ENCODE data around the gene PRR7. TPM values are rescaled to one million over a fixed set of nuclear protein-coding genes. Genes with fewer than 3 reads are reported as not detected.

PRR7 gene
- total RNA-seq, 1 donor from 2014 or later: 12.1 TPM

DNA sequence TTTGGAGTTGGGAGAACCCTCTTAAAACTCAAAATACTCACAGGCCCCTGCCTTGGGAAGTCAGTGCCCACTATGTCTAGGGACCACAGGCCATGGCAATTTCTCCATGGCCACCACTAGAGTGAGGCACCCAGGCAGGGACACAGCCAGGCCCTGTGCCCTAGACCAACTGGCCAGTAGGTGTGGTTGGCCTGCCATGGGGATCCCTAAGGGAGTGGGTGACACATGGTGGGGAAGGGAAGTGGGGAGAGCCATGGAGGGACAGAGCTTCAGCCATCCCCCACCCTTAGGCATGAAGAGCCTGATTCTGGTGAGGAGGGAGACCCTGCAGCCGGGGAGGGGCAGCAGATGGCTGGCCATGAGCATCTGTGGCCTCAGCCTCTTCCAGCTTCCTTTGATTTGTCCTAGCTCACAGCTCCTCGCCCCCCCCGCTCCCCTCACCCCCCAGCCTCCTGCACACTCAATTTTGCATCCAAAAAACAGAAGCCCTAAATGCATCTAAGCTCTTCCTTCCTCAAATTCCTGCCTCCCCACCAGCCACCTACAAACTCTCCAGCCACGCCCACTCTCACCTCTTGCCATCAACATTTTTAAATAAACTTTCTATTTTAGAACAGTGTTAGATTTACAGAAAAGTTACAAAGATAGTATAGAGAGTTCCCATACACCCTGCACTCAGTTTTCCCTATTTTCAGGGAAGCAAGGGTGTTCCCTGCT is 28.4 kb downstream of the PRR7 start:
- DNase-seq (ENCODE audit: low spot score): no peak
- Mint-ChIP-seq H3K4me1 (ENCODE audit: low read depth) (peaks cover 41% of the 10 kb centered on the region), H3K27me3 (ENCODE audit: low read depth) (peaks cover 7% of the 10 kb centered on the region), H3K27ac (no peak overlapping the region), H3K4me3 (ENCODE audit: low read depth) (peak overlapping the region; percentile 86), H3K9me3 (no peaks in the 10 kb centered on the region), H3K36me3 (ENCODE audit: low read depth) (no peaks in the 10 kb centered on the region)
- intact Hi-C loops (cut with micrococcal nuclease): no loop called here

DNA sequence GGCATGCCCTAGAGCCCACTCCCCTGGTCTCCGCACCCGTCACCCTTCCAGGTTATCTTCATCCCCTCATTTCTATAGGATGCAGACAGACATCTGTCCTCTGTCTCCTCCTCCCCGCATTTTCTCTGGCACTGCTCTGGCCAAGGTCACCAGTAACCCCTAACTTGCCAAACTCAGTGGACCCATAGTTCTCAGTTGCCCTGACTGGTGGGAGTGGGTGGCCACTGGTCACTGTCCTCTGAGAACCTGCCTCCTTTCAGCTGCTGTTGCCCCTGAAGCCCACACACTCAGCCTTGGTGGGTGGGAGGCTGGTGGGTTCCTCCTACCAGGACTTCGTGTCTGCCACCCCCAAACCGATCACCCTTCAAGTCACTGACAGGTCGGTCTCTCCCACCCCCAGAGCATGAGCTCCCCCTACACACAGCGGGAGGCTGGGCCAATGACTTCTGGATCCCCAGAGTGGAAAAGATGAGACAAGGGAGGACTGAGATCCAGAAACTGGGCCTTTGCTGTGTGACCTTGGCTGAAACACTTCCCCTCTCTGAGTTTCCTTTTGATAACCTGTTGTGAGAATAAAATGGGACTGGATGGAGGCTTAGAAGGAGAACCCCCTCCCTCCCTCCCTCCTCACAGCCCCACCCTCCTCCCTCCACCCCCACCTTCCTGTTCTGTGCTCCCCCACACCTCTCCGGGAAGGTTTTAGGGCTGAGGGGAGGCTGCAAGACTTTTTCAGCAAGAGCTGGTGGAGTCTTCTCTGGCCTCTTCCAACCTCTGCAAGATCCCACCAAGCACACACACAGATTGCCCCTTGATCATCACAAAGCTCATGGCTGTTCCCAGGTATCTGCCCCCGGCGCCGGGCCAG is 29.2 kb downstream of the PRR7 start:
- no peak for DNase-seq (ENCODE audit: low spot score)
- Mint-ChIP-seq H3K36me3 (ENCODE audit: low read depth) (no peaks in the 10 kb centered on the region), H3K27ac (peak overlapping the region; percentile 77), H3K4me1 (ENCODE audit: low read depth) (peaks cover 42% of the 10 kb centered on the region), H3K4me3 (ENCODE audit: low read depth) (peak overlapping the region; percentile 47), H3K9me3 (no peaks in the 10 kb centered on the region), H3K27me3 (ENCODE audit: low read depth) (peaks cover 7% of the 10 kb centered on the region)
- intact Hi-C loops (cut with micrococcal nuclease): no loop called here

DNA sequence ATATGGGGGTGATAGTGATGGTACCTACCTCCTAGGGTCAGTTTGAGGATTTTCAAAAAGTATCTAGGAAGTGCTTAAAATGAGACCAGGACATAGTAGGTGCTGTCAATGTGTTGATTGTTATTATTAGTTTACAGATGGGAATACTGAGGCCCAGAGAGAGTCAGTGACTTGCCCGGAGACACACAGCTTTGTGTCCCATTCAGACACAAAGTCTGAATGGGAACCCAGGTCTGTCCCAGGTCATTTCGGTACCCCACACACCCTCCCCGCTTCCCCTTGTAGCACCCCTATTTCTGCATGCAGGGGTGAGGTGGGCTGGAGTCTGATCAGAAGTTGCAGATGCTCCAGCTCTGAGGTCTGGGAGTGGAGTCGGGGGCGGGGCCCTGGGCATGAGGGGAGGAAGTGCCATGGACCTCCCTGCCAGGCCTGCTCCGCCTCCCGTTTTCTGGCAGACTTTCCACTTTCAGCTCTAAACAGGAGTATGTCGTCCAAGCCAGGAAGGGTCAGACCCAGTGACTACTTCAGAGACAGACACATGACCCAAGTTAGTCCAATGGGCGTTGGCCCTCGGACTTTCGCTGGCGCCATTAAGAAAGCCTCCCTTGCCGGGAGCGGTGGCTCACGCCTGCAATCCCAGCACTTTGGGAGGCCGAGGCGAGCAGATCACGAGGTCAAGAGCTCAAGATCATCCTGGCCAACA is 30.1 kb downstream of the PRR7 start:
- Mint-ChIP-seq H3K27me3 (ENCODE audit: low read depth) (peaks cover 7% of the 10 kb centered on the region), H3K4me1 (ENCODE audit: low read depth) (peaks cover 40% of the 10 kb centered on the region), H3K9me3 (no peaks in the 10 kb centered on the region), H3K36me3 (ENCODE audit: low read depth) (no peaks in the 10 kb centered on the region), H3K27ac (peak overlapping the region; percentile 77), H3K4me3 (ENCODE audit: low read depth) (peak overlapping the region; percentile 47)
- intact Hi-C loops (cut with micrococcal nuclease): no loop called here
- no peak for DNase-seq (ENCODE audit: low spot score)

DNA sequence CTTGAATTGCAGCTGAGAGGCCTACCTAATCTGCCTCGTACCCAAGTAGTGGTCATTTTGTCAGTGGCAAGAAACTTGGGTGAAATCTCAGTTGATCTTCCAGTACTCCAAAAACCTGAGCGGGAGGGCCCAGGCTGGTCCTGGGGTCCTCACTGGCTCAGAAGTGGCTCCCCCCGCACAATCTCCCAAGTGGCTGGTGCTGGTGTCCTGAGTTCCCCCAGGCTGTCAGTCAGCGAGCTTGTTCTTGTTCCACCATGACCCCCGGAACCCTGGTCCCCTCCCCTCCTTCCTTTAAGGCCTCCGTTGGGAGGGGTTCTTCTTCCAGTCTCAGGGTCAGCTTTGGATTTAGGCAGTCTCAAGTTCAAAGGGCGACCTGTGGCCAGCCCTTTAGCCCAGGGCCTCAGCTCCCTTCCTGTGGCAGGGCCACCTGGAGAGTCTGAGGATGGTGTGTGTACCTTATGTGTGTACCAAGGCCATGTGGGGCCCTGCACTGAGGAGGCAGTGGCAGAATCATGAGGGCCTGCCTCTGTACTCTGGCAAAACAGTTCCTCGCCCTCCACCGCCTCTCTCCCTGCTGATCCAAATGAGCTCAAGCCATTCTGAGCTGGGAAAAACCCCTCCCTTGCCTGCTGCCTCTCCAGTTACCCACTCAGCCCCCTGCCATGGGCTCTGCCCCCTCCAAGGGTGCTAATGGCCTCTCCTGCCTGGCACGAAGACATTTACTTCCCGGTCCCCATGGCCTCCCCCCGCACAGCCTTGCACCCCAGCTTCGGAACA is 31.3 kb downstream of the PRR7 start:
- H3K27ac Mint-ChIP-seq: no peak overlapping the region
- H3K36me3 Mint-ChIP-seq (ENCODE audit: low read depth): peaks cover under 1% of the 10 kb centered on the region
- no peak overlapping the region for H3K4me3 Mint-ChIP-seq (ENCODE audit: low read depth)
- H3K27me3 Mint-ChIP-seq (ENCODE audit: low read depth): peaks cover 7% of the 10 kb centered on the region
- DNase-seq (ENCODE audit: low spot score): no peak
- intact Hi-C loops (cut with micrococcal nuclease): no loop called here
- peaks cover 40% of the 10 kb centered on the region for H3K4me1 Mint-ChIP-seq (ENCODE audit: low read depth)
- no peaks in the 10 kb centered on the region for H3K9me3 Mint-ChIP-seq

DNA sequence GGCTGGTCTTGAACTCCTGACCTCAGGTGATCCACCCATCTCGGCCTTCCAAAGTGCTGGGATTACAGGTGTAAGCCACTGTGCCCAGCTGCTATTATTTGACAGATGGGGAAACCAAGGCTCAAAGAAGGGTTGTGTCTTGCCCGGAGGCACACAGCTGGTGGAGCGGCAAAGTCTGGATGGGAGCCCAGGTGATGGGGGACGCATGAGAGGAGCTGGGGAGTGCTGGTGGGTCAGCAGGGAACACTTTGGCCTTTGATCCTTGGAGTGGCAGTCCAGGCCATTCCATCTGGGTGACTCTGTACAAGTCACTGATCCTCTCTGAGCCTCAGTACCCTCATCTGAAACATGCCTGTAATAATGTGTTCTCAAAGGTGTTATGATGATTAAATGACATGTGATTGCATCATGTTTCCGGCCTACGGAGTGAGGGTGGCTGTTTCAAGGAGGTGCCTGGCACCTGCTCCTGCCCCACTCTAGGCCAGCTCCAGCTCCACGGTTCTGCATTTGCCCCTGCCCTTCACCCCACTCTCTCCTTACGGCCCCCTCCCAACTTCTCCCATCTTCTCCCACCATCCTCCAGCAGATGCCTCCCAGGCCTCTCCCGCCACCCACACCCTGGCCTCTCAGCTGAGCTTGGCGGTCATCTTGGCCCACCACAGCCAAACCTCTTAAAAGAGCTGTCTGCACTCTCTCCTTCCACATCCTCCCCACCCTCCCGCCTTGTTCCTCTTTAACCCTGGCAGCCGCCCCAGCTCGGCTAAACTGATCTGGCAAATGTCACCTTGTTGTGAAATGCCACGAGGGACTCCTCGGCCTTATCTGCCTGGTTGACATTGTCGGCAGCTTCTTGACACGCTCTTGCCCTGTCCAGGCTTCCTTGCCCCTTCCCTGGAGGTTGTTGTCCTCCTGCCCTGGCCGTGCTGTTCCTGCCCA is 32.4 kb downstream of the PRR7 start:
- H3K9me3 Mint-ChIP-seq: no peaks in the 10 kb centered on the region
- intact Hi-C loops (cut with micrococcal nuclease): no loop called here
- H3K27me3 Mint-ChIP-seq (ENCODE audit: low read depth): peaks cover 5% of the 10 kb centered on the region
- H3K36me3 Mint-ChIP-seq (ENCODE audit: low read depth): peaks cover 7% of the 10 kb centered on the region
- peak overlapping the region; percentile 89 for H3K27ac Mint-ChIP-seq
- no peak for DNase-seq (ENCODE audit: low spot score)
- H3K4me1 Mint-ChIP-seq (ENCODE audit: low read depth): peaks cover 40% of the 10 kb centered on the region
- no peak overlapping the region for H3K4me3 Mint-ChIP-seq (ENCODE audit: low read depth)

DNA sequence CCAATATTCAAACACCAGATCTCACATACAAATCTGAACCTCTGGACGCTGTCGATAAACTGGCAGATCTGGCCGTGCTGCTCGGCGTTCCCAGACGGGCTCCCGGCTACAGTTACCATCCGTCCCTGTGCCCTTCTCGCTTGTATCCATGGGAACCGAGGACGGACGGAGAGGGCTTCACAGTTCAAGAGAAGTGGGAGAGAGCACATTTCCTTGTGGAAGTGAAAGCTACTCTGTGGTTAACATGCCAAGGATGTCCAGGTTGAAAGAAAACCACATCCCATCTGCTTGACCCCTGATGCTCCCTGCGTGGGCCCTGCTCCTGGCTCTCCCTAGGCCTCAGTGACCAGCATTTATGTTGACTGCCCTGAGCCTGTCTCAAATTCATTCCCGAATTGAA is 33.2 kb downstream of the PRR7 start:
- peaks cover 37% of the 10 kb centered on the region for H3K4me1 Mint-ChIP-seq (ENCODE audit: low read depth)
- no peaks in the 10 kb centered on the region for H3K9me3 Mint-ChIP-seq
- peaks cover 2% of the 10 kb centered on the region for H3K27me3 Mint-ChIP-seq (ENCODE audit: low read depth)
- no peak overlapping the region for H3K4me3 Mint-ChIP-seq (ENCODE audit: low read depth)
- no peak for DNase-seq (ENCODE audit: low spot score)
- intact Hi-C loops (cut with micrococcal nuclease): no loop called here
- H3K27ac Mint-ChIP-seq: peak overlapping the region; percentile 63
- peaks cover 9% of the 10 kb centered on the region for H3K36me3 Mint-ChIP-seq (ENCODE audit: low read depth)

DNA sequence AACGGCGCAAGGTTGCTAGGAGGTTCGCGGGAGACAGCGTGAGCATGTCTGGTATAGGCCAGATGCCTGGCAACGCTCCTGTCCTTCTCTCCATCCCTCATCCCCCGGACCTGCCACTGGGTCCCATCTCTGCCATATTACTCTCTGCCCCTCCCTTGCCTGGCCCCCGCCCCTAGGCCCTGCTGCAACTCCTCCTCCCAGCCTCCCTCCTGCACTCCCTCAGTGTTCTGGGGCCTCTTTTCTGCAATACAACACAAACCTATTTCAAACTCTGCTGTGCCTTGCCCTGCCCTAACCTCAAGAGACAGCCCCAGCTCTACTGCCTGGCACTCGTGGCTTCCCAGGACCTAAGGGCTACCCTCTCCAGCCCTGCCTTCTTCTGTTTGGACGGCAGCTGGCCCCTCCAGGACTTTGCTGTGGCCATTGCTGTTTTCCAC is 35.8 kb downstream of the PRR7 start:
- H3K27me3 Mint-ChIP-seq (ENCODE audit: low read depth): no peaks in the 10 kb centered on the region
- intact Hi-C loops (cut with micrococcal nuclease): no loop called here
- DNase-seq (ENCODE audit: low spot score): no peak
- H3K36me3 Mint-ChIP-seq (ENCODE audit: low read depth): peaks cover 21% of the 10 kb centered on the region
- peak overlapping the region; percentile 30 for H3K27ac Mint-ChIP-seq
- no peaks in the 10 kb centered on the region for H3K9me3 Mint-ChIP-seq
- H3K4me3 Mint-ChIP-seq (ENCODE audit: low read depth): no peak overlapping the region
- H3K4me1 Mint-ChIP-seq (ENCODE audit: low read depth): peaks cover 24% of the 10 kb centered on the region

DNA sequence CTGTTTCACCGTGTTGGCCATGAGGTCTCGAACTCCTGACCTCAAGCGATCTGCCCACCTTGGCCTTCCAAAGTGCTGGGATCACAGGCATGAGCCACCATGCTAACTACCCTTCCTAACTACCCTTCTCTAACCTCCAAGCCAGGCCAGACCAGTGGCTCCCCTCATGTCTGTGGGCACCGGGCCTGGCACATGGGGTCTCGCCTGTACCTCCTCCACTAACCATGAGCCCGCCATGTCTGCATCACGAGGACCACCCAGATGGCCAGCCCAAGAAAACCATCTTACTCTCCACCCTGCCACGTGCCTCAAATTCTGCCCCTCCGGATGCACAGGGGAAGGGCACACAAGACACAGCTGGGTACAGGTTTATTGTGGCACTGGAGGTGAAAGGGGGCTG is 36.4 kb downstream of the PRR7 start:
- peaks cover 25% of the 10 kb centered on the region for H3K36me3 Mint-ChIP-seq (ENCODE audit: low read depth)
- no peak overlapping the region for H3K4me3 Mint-ChIP-seq (ENCODE audit: low read depth)
- no peaks in the 10 kb centered on the region for H3K27me3 Mint-ChIP-seq (ENCODE audit: low read depth)
- no peak overlapping the region for H3K27ac Mint-ChIP-seq
- no peaks in the 10 kb centered on the region for H3K9me3 Mint-ChIP-seq
- DNase-seq (ENCODE audit: low spot score): no peak
- peaks cover 21% of the 10 kb centered on the region for H3K4me1 Mint-ChIP-seq (ENCODE audit: low read depth)
- intact Hi-C loops (cut with micrococcal nuclease): no loop called here

DNA sequence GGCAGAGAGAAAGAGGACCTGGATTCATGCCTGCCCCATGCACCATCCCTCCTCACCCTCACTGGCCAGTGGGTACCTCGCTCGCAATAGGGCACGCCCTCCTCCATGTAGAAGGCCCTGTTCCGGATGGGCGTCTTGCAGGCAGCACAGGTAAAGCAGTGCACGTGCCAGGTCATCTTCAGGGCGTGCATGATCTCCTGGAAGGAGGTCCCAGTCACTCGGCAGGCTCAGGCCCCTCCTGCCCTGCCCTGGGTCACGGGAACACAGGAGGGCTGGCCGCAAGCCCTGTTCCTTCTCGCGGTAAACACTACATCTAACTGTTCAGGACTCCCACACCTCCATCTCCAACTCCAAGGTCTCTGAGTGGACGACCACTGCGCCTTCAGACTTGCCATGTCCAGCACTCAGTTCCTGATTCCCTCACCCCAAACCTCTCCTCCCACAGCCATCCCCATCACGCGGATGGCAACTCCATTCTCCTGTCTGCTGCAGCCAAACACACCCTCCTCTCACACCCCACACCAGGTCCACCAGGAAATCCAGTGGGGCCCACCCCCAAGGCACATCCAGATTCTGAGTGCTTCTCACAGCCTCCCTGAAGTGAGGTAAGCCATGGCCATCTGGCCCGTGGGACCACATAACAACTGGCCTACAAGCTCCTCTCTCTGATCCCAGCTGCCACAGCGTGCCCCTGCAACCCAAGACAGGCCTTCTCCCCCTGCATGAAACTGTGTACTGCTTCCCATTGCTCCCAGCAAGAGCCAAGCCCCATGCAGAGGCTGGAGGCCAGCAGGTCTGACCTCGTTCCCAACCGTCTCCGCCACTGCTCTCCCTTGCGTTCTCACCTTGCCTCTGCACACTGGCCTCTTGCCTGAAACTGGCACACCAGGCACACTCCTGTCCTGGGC is 37.6 kb downstream of the PRR7 start:
- no peak overlapping the region for H3K27ac Mint-ChIP-seq
- intact Hi-C loops (cut with micrococcal nuclease): no loop called here

DNA sequence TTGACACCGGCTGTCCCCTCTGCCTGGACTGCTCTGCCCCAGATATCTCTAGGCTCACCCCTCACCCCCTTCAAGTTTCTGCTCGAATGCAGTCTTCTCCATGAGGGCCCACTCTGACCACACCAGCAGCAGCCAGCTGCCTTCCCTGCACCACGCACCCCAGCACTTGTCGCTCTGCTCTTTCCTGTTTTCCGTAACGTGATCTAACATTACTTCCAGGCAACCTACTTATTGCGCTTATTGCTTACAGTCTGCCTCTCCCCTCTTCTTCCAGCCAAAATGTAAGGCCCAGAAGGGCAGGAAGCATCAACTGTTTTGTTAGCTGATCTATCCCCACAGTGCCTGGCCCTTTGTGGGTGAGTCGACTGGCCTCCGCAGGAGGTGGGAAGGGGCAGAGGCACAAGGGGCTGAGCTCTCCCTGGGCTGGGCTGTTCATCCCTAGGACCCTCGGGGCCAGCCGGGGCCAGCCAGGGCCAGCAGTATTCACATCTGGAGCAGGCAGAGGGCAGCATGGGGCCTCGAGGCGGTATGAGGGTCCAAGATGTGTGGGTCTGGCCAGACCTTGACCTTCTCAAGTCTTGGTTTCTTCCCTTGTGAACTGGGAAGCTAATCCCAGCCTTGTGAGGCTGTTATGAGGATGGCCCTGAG is 38.4 kb downstream of the PRR7 start:
- Mint-ChIP-seq H3K36me3 (ENCODE audit: low read depth) (peaks cover 35% of the 10 kb centered on the region), H3K27ac (no peak overlapping the region), H3K27me3 (ENCODE audit: low read depth) (no peaks in the 10 kb centered on the region), H3K4me1 (ENCODE audit: low read depth) (peaks cover 4% of the 10 kb centered on the region), H3K9me3 (no peaks in the 10 kb centered on the region), H3K4me3 (ENCODE audit: low read depth) (no peak overlapping the region)
- intact Hi-C loops (cut with micrococcal nuclease): no loop called here
- no peak for DNase-seq (ENCODE audit: low spot score)

More for the DNA sequence above, 37.6 kb downstream of the PRR7 start:
- H3K4me3 Mint-ChIP-seq (ENCODE audit: low read depth): no peak overlapping the region
- no peaks in the 10 kb centered on the region for H3K9me3 Mint-ChIP-seq
- no peak for DNase-seq (ENCODE audit: low spot score)
- H3K36me3 Mint-ChIP-seq (ENCODE audit: low read depth): peaks cover 33% of the 10 kb centered on the region
- H3K27me3 Mint-ChIP-seq (ENCODE audit: low read depth): no peaks in the 10 kb centered on the region
- H3K4me1 Mint-ChIP-seq (ENCODE audit: low read depth): peaks cover 11% of the 10 kb centered on the region
